H1 (cell line): ENCODE results near the gene CHAC2.
"Not testable (repeated sequence)": the region's sequence is repeated elsewhere in the genome, so short reads cannot be mapped to it uniquely, and the experiment has no call there.

Source experiments
- BCL11A ChIP-seq, 2 experiments: IDR thresholded peaks; one replicate each; pipeline ENCODE4 v1.6.1; 2011; ENCODE audit warnings: low read depth in 2 of 2, low read length in 2 of 2, mild to moderate bottlenecking in 2 of 2
- CBX8 ChIP-seq: fragments of 300-800, 300-1000 bp; sonication (generic); IDR thresholded peaks from 2 replicates; pipeline ENCODE4 v1.7.1; 2016; ENCODE audit warnings: low read depth, low read length, borderline replicate concordance
- CTCF ChIP-seq, 3 experiments: IDR thresholded peaks; 1 replicate in 2 of 3; 2 replicates in 1 of 3; pipeline versions ENCODE4 v1.5.1 to v1.6.1; 2011; ENCODE audit warnings: low read length in 3 of 3, mild to moderate bottlenecking in 3 of 3, inconsistent platforms in 2 of 3, low read depth in 1 of 3, moderate library complexity in 1 of 3; ENCODE audit not compliant: insufficient read depth in 1 of 3; ENCODE audit errors: control extremely low read depth in 1 of 3
- POLR2A ChIP-seq, 2 experiments: IDR thresholded peaks; 1 replicate in 1 of 2; 2 replicates in 1 of 2; pipeline ENCODE4 v1.6.1; 2011; ENCODE audit warnings: low read depth in 2 of 2, low read length in 2 of 2, mild to moderate bottlenecking in 2 of 2; ENCODE audit errors: control extremely low read depth in 1 of 2
- POLR2AphosphoS5 ChIP-seq: IDR thresholded peaks from 2 replicates; pipeline ENCODE4 v1.6.1; 2011; ENCODE audit warnings: low read depth, low read length
- YY1 ChIP-seq: IDR thresholded peaks from 2 replicates; pipeline ENCODE4 v1.6.1; 2011; ENCODE audit warnings: low read depth, mild to moderate bottlenecking, low read length

GRCh38 chr2:53823639-53824038, 56.0 kb downstream of the CHAC2 start:
- not testable (repeated sequence) for TF ChIP-seq BCL11A (IDR thresholded peaks at IDR 0.05; ENCODE audit: low read depth in 2 of 2, low read length in 2 of 2); CBX8; POLR2AphosphoS5; YY1; POLR2A (IDR thresholded peaks at IDR 0.05; ENCODE audit: control extremely low read depth in 1 of 2, low read depth in 2 of 2, low read length in 2 of 2)
- peak in 2 of 3 experiments; percentile 26 to 33; a peak in 2 of 4 replicates for TF ChIP-seq CTCF (IDR thresholded peaks at IDR 0.05; ENCODE audit: control extremely low read depth in 1 of 3, insufficient read depth in 1 of 3, low read depth in 1 of 3, low read length in 3 of 3)
